ENCODE results near the gene TMX4. TPM values are rescaled to one million over a fixed set of nuclear protein-coding genes. Genes with fewer than 3 reads are reported as not detected.
"Not testable (repeated sequence)": the region's sequence is repeated elsewhere in the genome, so short reads cannot be mapped to it uniquely, and the experiment has no call there.

TMX4 gene
- total RNA-seq, 1 experiment from 2014 or later, result 12.0 TPM

DNA sequence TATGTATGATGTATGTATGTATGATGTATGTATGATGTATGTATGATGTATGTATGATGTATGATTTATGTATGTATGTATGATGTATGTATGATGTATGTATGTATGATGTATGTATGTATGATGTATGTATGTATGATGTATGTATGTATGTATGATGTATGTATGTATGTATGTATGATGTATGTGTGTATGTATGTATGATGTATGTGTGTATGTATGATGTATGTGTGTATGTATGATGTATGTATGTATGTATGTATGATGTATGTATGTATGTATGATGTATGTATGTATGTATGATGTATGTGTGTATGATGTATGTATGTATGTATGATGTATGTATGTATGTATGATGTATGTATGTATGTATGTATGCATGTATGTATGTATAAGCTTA is 12.0 kb upstream of the TMX4 start:
- RAD21 ChIA-PET (ENCODE audit: low non-redundant PET in 1 of 2, low total read pairs in 2 of 2, uncharacterized antibody in 2 of 2, unreplicated experiment in 2 of 2), result not testable (repeated sequence)

GRCh38 chr20:8021541-8022269 is 2.1 kb upstream of the TMX4 start:
- intact Hi-C loops (cut with micrococcal nuclease), result no loop called here
- Histone ChIP-seq H3K27ac (ENCODE audit: low read depth, low read length) (no peak overlapping the region), H3K27me3 (ENCODE audit: insufficient read depth, low read length) (no peaks in the 10 kb centered on the region), H3K36me3 (ENCODE audit: control insufficient read depth in 1 of 2, insufficient read depth in 2 of 2, low read length in 2 of 2) (no peaks in the 10 kb centered on the region), H3K9me3 (ENCODE audit: control insufficient read depth in 1 of 2, insufficient read depth in 1 of 2, low read depth in 1 of 2, low read length in 2 of 2) (no peaks in the 10 kb centered on the region), H3K4me3 (replicated peaks in 1 of 2; ENCODE audit: low read depth in 1 of 2, low read length in 2 of 2) (no peak overlapping the region), H3K9ac (ENCODE audit: low read length) (no peak overlapping the region), H4K20me1 (ENCODE audit: insufficient read depth) (no peaks in the 10 kb centered on the region), H3K9me2 (ENCODE audit: insufficient read depth) (no peaks in the 10 kb centered on the region), H3K79me2 (ENCODE audit: insufficient read depth, low read length) (no peaks in the 10 kb centered on the region), H3K4me2 (ENCODE audit: low read length) (no peak overlapping the region), H3K4me1 (ENCODE audit: control insufficient read depth in 1 of 2, insufficient read depth in 2 of 2, low read length in 2 of 2) (peaks cover 12 to 15% of the 10 kb centered on the region in 2 experiments), H2AFZ (ENCODE audit: low read depth, low read length, poor library complexity, severe bottlenecking) (no peak overlapping the region)
- TF ChIP-seq SRF (IDR thresholded peaks at IDR 0.05; ENCODE audit: low read depth) (no peak), EZH2phosphoT487 (IDR thresholded peaks at IDR 0.05; ENCODE audit: borderline replicate concordance) (no peak), CEBPB (IDR thresholded peaks at IDR 0.05; ENCODE audit: low read depth) (no peak), ZNF274 (IDR thresholded peaks at IDR 0.05; ENCODE audit: low read depth, low read length) (no peak), ZFX (IDR thresholded peaks at IDR 0.05) (no peak), REST (IDR thresholded peaks at IDR 0.05; ENCODE audit: low read depth) (no peak), EZH2 (IDR thresholded peaks at IDR 0.05) (no peak)
- TF ChIP-seq, protein P1, sequence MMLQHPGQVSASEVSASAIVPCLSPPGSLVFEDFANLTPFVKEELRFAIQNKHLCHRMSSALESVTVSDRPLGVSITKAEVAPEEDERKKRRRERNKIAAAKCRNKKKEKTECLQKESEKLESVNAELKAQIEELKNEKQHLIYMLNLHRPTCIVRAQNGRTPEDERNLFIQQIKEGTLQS (IDR thresholded peaks at IDR 0.05), result no peak
- TF ChIP-seq, protein P2, sequence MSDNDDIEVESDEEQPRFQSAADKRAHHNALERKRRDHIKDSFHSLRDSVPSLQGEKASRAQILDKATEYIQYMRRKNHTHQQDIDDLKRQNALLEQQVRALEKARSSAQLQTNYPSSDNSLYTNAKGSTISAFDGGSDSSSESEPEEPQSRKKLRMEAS (IDR thresholded peaks at IDR 0.05), result no peak
- ATAC-seq, result no peak
- CTCF ChIA-PET, result interaction anchor here (1.8 kb wide), 1 partner anchor 700 kb away, joined by 4 read pairs; no protein-coding TSS in a partner anchor
- POLR2A ChIA-PET, result no interaction called here
- DNase-seq (ENCODE audit: low read depth, low spot score), result no peak
- RAD21 ChIA-PET (ENCODE audit: low non-redundant PET in 1 of 2, low total read pairs in 2 of 2, uncharacterized antibody in 2 of 2, unreplicated experiment in 2 of 2), result no interaction called here
- BruUV-seq (replicated peaks), result no TSS peak

More for the DNA sequence above, 12.0 kb upstream of the TMX4 start:
- H3K27me3 ChIP-seq (ENCODE audit: insufficient read depth, low read length); H3K4me1 ChIP-seq (ENCODE audit: control insufficient read depth in 1 of 2, insufficient read depth in 2 of 2, low read length in 2 of 2); H3K27ac ChIP-seq (ENCODE audit: low read depth, low read length); H4K20me1 ChIP-seq (ENCODE audit: insufficient read depth); H3K79me2 ChIP-seq (ENCODE audit: insufficient read depth, low read length); H2AFZ ChIP-seq (ENCODE audit: low read depth, low read length, poor library complexity, severe bottlenecking); H3K9me3 ChIP-seq (ENCODE audit: control insufficient read depth in 1 of 2, insufficient read depth in 1 of 2, low read depth in 1 of 2, low read length in 2 of 2); CTCF ChIA-PET; H3K4me2 ChIP-seq (ENCODE audit: low read length); H3K4me3 ChIP-seq (replicated peaks in 1 of 2; ENCODE audit: low read depth in 1 of 2, low read length in 2 of 2); ATAC-seq; POLR2A ChIA-PET; BruUV-seq (replicated peaks); H3K36me3 ChIP-seq (ENCODE audit: control insufficient read depth in 1 of 2, insufficient read depth in 2 of 2, low read length in 2 of 2); H3K9ac ChIP-seq (ENCODE audit: low read length); H3K9me2 ChIP-seq (ENCODE audit: insufficient read depth); DNase-seq (ENCODE audit: low read depth, low spot score): not testable (repeated sequence)
- intact Hi-C loops (cut with micrococcal nuclease), result loop anchor here (10.0 kb wide), 1 partner anchor 493 kb away; no protein-coding TSS in a partner anchor

Data from HCT116 (cell line).